Ectodermal cell (in vitro differentiated cells): Measurements from ENCODE around the gene KRTAP5-4.
"Not testable (repeated sequence)": the region's sequence is repeated elsewhere in the genome, so short reads cannot be mapped to it uniquely, and the experiment has no call there.

Experiments used
- H3K27ac ChIP-seq: 2 replicates; pipeline ENCODE4 v1.7.0; 2013; ENCODE audit warnings: mild to moderate bottlenecking, low read depth, low read length; ENCODE audit not compliant: insufficient read depth, poor library complexity, severe bottlenecking
- H3K27me3 ChIP-seq: 2 replicates; pipeline ENCODE4 v1.7.0; 2013; ENCODE audit warnings: mild to moderate bottlenecking, low read length; ENCODE audit not compliant: insufficient read depth, control insufficient read depth, poor library complexity, severe bottlenecking
- H3K36me3 ChIP-seq: one replicate; pipeline ENCODE4 v1.7.0; 2013; ENCODE audit warnings: low read length; ENCODE audit not compliant: control insufficient read depth, insufficient read depth
- H3K4me1 ChIP-seq: one replicate; pipeline ENCODE4 v1.7.0; 2013; ENCODE audit warnings: low read length; ENCODE audit not compliant: control insufficient read depth, insufficient read depth
- H3K4me3 ChIP-seq: 2 replicates; pipeline ENCODE4 v1.7.0; 2013; ENCODE audit warnings: low read depth, low read length, control low read depth; ENCODE audit not compliant: insufficient read depth
- H3K9me3 ChIP-seq: 2 replicates; pipeline ENCODE4 v1.7.0; 2013; ENCODE audit warnings: mild to moderate bottlenecking, low read length, moderate library complexity; ENCODE audit not compliant: control insufficient read depth
- WGBS, 2 experiments: methylation state at CpG; one replicate each; pipeline ENCODE4 v1.1.7; 2013; ENCODE audit warnings: missing lambda C conversion rate in 2 of 2; 5-methylcytosine and 5-hydroxymethylcytosine counted together

KRTAP5-4 gene

DNA sequence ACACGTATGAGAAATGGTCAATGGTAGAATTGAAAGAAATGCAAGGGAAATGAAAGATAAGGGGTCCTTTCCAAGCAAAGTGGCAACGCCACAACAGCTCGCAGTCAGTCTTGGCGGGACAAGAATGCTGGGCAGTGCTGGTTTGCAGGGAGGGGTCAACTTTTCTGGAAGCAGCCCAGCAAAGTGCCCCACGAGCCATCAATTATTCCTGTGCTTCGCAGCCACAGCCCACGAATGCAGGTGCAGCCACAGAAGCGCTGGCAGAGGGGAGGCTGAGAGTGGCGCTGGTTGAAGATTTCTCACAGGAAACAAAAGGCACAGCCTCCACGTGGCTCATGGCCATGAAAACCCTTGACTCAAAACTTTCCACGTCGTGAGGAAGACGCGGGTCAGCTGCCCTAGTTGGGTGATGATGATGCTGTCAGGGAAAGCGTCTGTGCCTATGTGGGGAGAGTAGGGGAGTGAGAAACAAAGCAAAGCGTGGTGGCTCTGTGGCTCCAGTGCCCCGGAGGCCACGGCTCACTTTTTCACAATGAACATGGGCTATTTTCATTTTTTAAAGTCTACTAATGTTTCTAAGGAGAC is 40.9 kb upstream of the KRTAP5-4 start:
- not testable (repeated sequence) for H3K4me1 ChIP-seq, H3K9me3 ChIP-seq, H3K27ac ChIP-seq, H3K36me3 ChIP-seq, H3K27me3 ChIP-seq, H3K4me3 ChIP-seq
- 80 to 81% methylated on average over 15 to 17 of the region's 18 CpGs for WGBS, 2 experiments

DNA sequence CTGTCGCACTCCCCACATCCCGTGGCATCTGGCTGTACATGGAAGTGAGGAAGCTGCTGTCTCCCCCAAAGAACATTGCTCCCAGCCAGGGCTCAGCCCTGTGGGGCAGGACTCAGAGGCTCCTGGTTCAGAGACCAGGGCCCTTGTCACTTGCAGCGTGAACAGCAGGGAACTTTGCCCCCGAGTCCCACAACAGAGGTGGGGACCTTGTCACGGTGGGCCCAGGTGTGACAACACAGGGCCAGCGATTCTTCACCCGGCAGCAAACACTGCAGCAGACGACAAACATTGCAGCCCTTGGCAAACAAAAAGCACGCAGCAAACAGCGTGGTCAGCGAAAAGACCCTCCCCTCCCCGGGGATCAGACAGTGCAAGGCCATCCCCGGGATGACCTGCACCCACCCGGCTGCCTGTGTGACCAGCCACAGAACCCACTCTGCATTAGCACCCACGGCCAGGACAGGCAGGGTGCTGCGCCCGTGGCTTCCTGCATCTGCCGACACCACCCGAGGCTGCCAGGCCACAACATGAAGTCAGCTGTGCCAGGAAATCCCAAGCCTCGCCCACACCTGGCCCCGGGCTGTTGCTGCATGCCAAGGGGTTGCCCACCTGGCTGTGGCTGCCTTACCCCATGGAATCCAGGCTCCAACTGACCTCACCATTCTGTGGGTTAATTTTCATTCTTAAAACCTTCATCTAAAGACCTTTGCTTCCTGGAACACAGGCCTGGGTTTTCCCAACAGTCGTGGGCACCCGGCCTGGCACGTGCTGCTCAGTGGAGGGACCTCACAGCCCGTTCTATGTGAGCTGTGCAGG is 39.7 kb upstream of the KRTAP5-4 start:
- H3K4me1 ChIP-seq, H3K36me3 ChIP-seq, H3K27me3 ChIP-seq, H3K9me3 ChIP-seq, H3K27ac ChIP-seq, H3K4me3 ChIP-seq: not testable (repeated sequence)
- 83 to 95% methylated on average over 13 to 14 of the region's 25 CpGs for WGBS, 2 experiments

- no peak overlapping the region for H3K27ac ChIP-seq
- H3K4me3 ChIP-seq, result no peak overlapping the region
- no peaks in the 10 kb centered on the region for H3K9me3 ChIP-seq
- no peaks in the 10 kb centered on the region for H3K27me3 ChIP-seq
- 84 to 87% methylated on average over 24 of the region's 24 CpGs for WGBS, 2 experiments
- H3K4me1 ChIP-seq, result no peaks in the 10 kb centered on the region
- no peaks in the 10 kb centered on the region for H3K36me3 ChIP-seq
Observed at GRCh38 chr11:1660111-1660867, 38.4 kb upstream of the KRTAP5-4 start.

GRCh38 chr11:1659506-1659905 is 37.6 kb upstream of the KRTAP5-4 start:
- Histone ChIP-seq H3K27me3 (no peaks in the 10 kb centered on the region), H3K27ac (no peak overlapping the region), H3K36me3 (no peaks in the 10 kb centered on the region), H3K4me1 (no peaks in the 10 kb centered on the region), H3K9me3 (no peaks in the 10 kb centered on the region), H3K4me3 (no peak overlapping the region)
- WGBS, 2 experiments, result 93 to 95% methylated on average over 14 of the region's 14 CpGs

GRCh38 chr11:1656670-1657069 is 34.7 kb upstream of the KRTAP5-4 start:
- Histone ChIP-seq H3K9me3 (no peaks in the 10 kb centered on the region), H3K27ac (no peak overlapping the region), H3K4me1 (no peaks in the 10 kb centered on the region), H3K36me3 (no peaks in the 10 kb centered on the region), H3K27me3 (peaks cover 4% of the 10 kb centered on the region), H3K4me3 (no peak overlapping the region)
- 66 to 79% methylated on average over 7 of the region's 7 CpGs for WGBS, 2 experiments

DNA sequence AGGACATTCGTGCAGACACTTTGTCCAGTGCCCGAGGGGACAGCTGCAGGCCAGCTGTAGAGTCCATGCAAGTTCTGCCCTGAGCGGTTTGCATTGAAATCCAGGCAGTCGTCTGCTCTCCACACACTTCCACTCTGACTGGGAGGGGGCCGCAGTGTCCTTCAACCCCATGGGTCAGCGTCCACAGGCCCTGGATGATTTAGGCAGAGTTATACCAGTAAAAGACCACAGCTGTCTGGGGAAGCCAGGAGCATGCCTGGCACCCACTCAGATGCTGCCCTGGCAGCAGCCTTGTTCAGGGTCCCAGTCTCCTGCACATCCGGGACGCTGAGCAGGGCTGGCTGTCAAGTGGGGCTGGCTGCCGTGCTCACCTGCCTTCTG is 34.1 kb upstream of the KRTAP5-4 start:
- H3K4me3 ChIP-seq, result no peak overlapping the region
- H3K27ac ChIP-seq, result no peak overlapping the region
- whole genome bisulfite sequencing, 2 experiments, result 91 to 96% methylated on average over 9 of the region's 9 CpGs
- no peaks in the 10 kb centered on the region for H3K4me1 ChIP-seq
- no peaks in the 10 kb centered on the region for H3K9me3 ChIP-seq
- H3K27me3 ChIP-seq, result peaks cover 4% of the 10 kb centered on the region
- H3K36me3 ChIP-seq, result no peaks in the 10 kb centered on the region

DNA sequence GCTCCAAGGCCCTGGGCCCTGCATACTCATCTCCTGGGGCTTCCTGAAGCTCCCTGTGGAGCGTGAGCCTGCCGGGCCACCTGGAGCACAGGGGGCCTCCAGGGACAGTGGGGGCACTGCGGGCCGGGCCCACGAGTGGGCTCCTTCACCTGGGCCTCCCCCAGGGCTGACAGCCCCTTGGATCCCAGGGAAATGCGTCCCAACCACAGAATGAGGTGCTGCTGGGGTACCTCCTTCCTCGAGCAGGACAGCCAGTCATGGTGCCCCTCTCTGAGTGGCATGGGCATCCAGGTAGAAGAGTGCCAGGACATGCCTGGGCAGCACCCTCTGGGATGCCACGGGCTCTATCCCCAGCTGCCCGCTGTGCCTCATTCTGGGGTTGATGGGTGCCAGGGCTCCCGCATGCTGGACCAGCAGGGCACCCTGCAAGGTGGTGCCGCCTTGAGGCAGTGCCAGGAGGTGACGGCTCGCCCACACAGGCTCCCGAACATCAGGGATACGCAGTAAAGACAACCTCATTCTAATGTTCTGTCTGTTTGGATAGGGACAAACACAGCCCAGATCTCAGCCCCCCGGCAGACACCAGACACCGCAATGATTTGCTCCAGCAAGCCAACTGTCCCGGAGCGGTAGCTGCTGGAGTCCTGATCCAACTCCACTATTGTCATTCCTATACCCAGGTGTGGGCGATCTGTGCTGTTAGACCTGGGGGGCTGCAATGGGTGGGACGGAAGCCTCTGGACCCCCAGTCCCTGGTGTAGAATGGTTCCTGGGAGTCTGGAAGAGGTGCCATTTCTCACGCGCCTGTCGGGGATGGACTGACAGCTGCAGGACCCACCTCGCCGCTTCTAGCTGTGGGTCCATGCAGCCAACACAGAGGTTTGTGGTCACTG is 33.5 kb upstream of the KRTAP5-4 start:
- Histone ChIP-seq H3K27ac (no peak overlapping the region), H3K4me3 (no peak overlapping the region), H3K9me3 (no peaks in the 10 kb centered on the region), H3K27me3 (peaks cover 4% of the 10 kb centered on the region), H3K36me3 (no peaks in the 10 kb centered on the region), H3K4me1 (no peaks in the 10 kb centered on the region)
- WGBS, 2 experiments, result 95% methylated on average over 26 of the region's 26 CpGs

GRCh38 chr11:1654388-1655167 is 32.6 kb upstream of the KRTAP5-4 start:
- Histone ChIP-seq H3K36me3 (no peaks in the 10 kb centered on the region), H3K4me1 (no peaks in the 10 kb centered on the region), H3K27me3 (peaks cover 4% of the 10 kb centered on the region), H3K9me3 (no peaks in the 10 kb centered on the region), H3K27ac (no peak overlapping the region), H3K4me3 (no peak overlapping the region)
- WGBS, 2 experiments, result 90% methylated on average over 21 of the region's 21 CpGs

- Histone ChIP-seq H3K4me1 (no peaks in the 10 kb centered on the region), H3K36me3 (no peaks in the 10 kb centered on the region), H3K27ac (no peak overlapping the region), H3K9me3 (no peaks in the 10 kb centered on the region), H3K27me3 (peaks cover 4% of the 10 kb centered on the region), H3K4me3 (no peak overlapping the region)
- WGBS, 2 experiments, result 90 to 91% methylated on average over 13 to 14 of the region's 14 CpGs
Observed at GRCh38 chr11:1653541-1654387, 31.8 kb upstream of the KRTAP5-4 start.
